Esophagus squamous epithelium (tissue), 4 donors: ENCODE measurements around the gene REV1.

ENCODE experiments used
- CTCF ChIP-seq, 6 experiments: fragments of 450-650 bp in 4 of 6; fragments of 200-600 bp in 2 of 6; sonication (generic) in 2 of 6; IDR thresholded peaks; one replicate each; pipeline ENCODE4 v1.5.1; 2016 to 2019; ENCODE audit warnings: antibody characterized with exemption in 6 of 6, mild to moderate bottlenecking in 4 of 6, moderate library complexity in 4 of 6
- POLR2A ChIP-seq, 4 donors: fragments of 450-650 bp; IDR thresholded peaks; one replicate each; pipeline ENCODE4 v1.6.1; 2017; ENCODE audit warnings: antibody characterized with exemption in 4 of 4, mild to moderate bottlenecking in 4 of 4, moderate library complexity in 3 of 4

GRCh38 chr2:99481527-99481926 lies 8.3 kb downstream of the REV1 start:
- no peak for TF ChIP-seq POLR2A (IDR thresholded peaks at IDR 0.05)
- TF ChIP-seq CTCF (IDR thresholded peaks at IDR 0.05), result no peak
